Activated B cell treated with CpG ODN at 0.5 μM for 24 hours (primary cell): ENCODE results near the gene EP400. TPM values are rescaled to one million over a fixed set of nuclear protein-coding genes. Genes with fewer than 3 reads are reported as not detected.

ENCODE experiments used
- ATAC-seq: fragments of 200-7000 bp; cut with Tn5 transposase; one replicate; pipeline ENCODE4 v1.10.0; 2021; ENCODE audit warnings: low read depth, mild to moderate bottlenecking, moderate library complexity
- CTCF ChIA-PET: fragments of 350-600 bp; sonication (Branson Sonifier 250); formaldehyde crosslinking; loops from one replicate; lab custom pipeline; 2021; ENCODE audit warnings: antibody characterized with exemption; lab: Charles Lee
- POLR2A ChIA-PET: fragments of 350-600 bp; sonication (Branson Sonifier 250); formaldehyde crosslinking; loops from one replicate; lab custom pipeline; 2021; ENCODE audit warnings: antibody characterized with exemption; lab: Charles Lee
- DNase-seq: peaks from one replicate; pipeline ENCODE4 v3.0.0; 2022
- H3K27ac Mint-ChIP-seq: one replicate; pipeline ENCODE4 v1.8.0; 2020; ENCODE audit warnings: mixed read lengths
- H3K27me3 Mint-ChIP-seq: one replicate; pipeline ENCODE4 v1.8.0; 2021; ENCODE audit warnings: mixed read lengths
- H3K36me3 Mint-ChIP-seq: one replicate; pipeline ENCODE4 v1.8.0; 2021; ENCODE audit warnings: low read depth, mixed read lengths
- H3K4me1 Mint-ChIP-seq: one replicate; pipeline ENCODE4 v1.8.0; 2021; ENCODE audit warnings: mixed read lengths
- H3K4me3 Mint-ChIP-seq: one replicate; pipeline ENCODE4 v1.8.0; 2020; ENCODE audit warnings: mild to moderate bottlenecking, mixed read lengths
- H3K9me3 Mint-ChIP-seq: one replicate; pipeline ENCODE4 v1.8.0; 2020; ENCODE audit warnings: mixed read lengths
- intact Hi-C: fragments of 100-400 bp; cut with micrococcal nuclease; formaldehyde crosslinking; loops from one replicate; pipeline ENCODE4 v1.15.1; 2024
- total RNA-seq: library from RNA; stranded (reverse); gene quantifications from 2 replicates; pipeline ENCODE4 v1.2.3, GENCODE V29; 2022
- TF ChIP-seq, protein P1 (sequence below): fragments of 200-600 bp; IDR thresholded peaks from one replicate; pipeline ENCODE4 v1.8.0; 2022; ENCODE audit warnings: antibody characterized with exemption, mild to moderate bottlenecking

EP400 gene
- total RNA-seq, 1 donor from 2014 or later: 65.6 TPM

DNA sequence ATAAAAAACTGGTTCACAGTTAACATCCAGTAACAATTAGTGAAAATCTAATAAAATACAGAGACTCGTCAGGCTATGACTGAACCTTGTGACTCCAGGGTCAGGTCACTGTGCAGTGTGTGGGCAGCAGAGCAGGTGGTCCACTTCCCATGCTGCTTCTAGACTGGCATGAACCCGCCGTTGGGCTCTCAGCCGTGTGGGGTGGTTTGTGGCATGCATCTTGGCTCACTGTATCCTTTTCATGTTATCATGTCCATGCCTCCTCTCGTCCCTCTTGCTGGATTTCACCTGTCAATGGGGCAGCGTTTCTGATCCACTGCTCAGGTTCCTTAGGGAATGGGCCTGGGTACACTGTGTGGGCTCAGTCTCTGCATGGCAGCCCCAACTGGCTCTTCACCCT is 57.3 kb downstream of the EP400 start:
- TF ChIP-seq, protein P1, sequence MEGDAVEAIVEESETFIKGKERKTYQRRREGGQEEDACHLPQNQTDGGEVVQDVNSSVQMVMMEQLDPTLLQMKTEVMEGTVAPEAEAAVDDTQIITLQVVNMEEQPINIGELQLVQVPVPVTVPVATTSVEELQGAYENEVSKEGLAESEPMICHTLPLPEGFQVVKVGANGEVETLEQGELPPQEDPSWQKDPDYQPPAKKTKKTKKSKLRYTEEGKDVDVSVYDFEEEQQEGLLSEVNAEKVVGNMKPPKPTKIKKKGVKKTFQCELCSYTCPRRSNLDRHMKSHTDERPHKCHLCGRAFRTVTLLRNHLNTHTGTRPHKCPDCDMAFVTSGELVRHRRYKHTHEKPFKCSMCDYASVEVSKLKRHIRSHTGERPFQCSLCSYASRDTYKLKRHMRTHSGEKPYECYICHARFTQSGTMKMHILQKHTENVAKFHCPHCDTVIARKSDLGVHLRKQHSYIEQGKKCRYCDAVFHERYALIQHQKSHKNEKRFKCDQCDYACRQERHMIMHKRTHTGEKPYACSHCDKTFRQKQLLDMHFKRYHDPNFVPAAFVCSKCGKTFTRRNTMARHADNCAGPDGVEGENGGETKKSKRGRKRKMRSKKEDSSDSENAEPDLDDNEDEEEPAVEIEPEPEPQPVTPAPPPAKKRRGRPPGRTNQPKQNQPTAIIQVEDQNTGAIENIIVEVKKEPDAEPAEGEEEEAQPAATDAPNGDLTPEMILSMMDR: no peak
- DNase-seq (no peak), ATAC-seq (no peak)
- Mint-ChIP-seq H3K9me3 (no peaks in the 10 kb centered on the region), H3K36me3 (peaks cover 76% of the 10 kb centered on the region), H3K27me3 (no peaks in the 10 kb centered on the region), H3K4me1 (no peaks in the 10 kb centered on the region), H3K4me3 (no peak overlapping the region), H3K27ac (no peak overlapping the region)
- ChIA-PET POLR2A (no interaction called here), CTCF (no interaction called here)
- intact Hi-C loops: no loop called here

DNA sequence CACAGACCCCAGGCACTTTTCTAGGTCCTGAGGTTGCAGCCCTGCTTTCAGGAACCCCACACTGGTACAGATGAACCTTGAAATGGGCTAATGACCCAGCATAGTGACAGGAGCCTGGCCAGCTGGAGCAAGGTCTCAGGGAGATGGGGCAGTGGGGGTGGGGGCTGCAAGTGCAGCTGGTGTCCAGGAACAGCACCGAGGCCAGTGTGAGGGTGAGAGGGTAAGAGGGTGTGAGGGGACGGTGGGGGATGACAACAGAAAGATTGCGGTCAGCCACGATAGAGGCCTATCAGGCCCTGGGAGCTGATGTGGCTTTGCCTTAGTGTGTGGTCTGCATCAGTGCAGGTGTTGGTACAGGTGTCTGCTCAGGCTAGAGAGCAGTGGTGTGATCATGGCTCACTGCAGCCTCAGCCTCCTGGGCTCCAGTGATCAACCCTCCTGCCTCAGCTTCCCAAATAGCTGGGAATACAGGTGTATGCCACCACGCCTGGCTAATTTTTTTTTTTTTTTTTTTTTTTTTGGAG is 59.7 kb downstream of the EP400 start:
- Mint-ChIP-seq H3K4me3 (no peak overlapping the region), H3K9me3 (no peaks in the 10 kb centered on the region), H3K27me3 (no peaks in the 10 kb centered on the region), H3K4me1 (no peaks in the 10 kb centered on the region), H3K27ac (no peak overlapping the region), H3K36me3 (peaks cover 86% of the 10 kb centered on the region)
- intact Hi-C loops: no loop called here
- TF ChIP-seq, protein P1: no peak
- CTCF ChIA-PET: no interaction called here
- POLR2A ChIA-PET: no interaction called here
- ATAC-seq: no peak
- no peak for DNase-seq

DNA sequence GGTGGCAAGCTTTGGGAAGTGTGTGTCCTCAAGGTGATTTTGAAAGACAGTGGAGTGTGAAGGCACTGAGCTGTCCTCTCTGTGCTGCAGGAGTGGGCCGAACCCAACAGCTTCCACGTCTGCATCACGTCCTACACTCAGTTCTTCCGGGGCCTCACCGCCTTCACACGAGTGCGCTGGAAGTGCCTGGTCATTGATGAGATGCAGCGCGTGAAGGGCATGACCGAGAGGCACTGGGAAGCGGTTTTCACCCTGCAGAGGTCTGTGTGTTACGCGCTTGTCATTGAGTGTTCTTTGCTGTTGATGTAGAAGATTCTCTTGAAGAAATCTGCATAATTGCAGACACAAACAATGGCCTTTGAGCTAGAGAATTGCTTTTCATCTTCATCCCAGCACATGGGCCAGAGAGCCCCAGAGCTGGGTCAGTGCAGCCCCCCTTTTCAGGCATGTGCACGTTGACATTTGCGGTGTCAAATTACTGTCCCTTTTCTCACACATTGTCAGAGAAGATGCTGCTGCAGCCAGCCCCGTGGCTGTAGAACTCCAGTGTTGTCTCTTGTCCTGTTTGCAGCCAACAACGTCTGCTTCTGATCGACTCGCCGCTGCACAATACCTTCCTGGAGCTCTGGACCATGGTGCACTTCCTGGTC is 63.3 kb downstream of the EP400 start:
- POLR2A ChIA-PET: no interaction called here
- intact Hi-C loops: no loop called here
- CTCF ChIA-PET: no interaction called here
- no peaks in the 10 kb centered on the region for H3K4me1 Mint-ChIP-seq
- H3K4me3 Mint-ChIP-seq: no peak overlapping the region
- DNase-seq (no peak), ATAC-seq (no peak)
- H3K27ac Mint-ChIP-seq: no peak overlapping the region
- TF ChIP-seq, protein P1: no peak
- no peaks in the 10 kb centered on the region for H3K27me3 Mint-ChIP-seq
- no peaks in the 10 kb centered on the region for H3K9me3 Mint-ChIP-seq
- peaks cover 90% of the 10 kb centered on the region for H3K36me3 Mint-ChIP-seq

DNA sequence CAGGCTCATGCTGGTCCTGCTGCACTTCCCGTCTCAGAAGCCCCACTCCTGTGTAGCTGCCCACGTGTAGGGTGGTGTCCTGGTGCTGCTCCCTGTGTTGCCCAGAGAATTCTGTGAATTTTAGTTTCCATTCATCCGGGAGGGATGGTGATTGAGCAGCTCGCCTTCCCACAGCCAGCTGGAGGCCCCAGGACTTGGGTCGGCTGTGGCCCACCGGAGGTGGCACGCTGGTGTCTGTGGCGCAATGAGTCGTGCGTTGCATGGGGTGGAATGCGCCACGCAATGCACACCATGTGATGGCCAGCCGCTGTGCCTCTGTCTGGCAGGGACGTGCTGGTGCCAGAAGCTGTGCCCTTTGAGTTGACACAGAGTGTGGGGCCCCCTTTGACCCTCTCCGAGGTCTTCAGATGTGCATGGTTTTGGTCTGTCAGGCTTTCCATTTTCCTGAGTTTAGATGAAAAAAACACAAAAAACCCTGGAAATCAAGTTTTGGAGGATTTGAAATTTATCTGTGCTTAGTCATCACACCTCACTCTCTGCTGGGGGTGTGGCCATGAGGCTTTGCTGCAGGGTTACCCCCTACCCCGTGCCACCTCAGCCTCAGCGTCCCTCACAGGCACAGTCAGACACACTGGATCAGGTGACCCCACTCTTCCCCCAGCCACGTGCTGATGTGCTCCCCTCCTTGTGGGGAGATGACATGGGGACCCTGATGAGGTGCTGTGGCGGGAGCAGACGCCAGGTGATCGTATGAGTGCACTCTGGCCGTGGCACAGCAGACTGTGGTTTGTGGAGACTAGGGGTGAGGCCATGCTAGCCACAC is 64.6 kb downstream of the EP400 start:
- ChIA-PET CTCF (no interaction called here), POLR2A (no interaction called here)
- H3K36me3 Mint-ChIP-seq: peaks cover 92% of the 10 kb centered on the region
- no peaks in the 10 kb centered on the region for H3K4me1 Mint-ChIP-seq
- no peaks in the 10 kb centered on the region for H3K27me3 Mint-ChIP-seq
- H3K27ac Mint-ChIP-seq: no peak overlapping the region
- ATAC-seq: no peak
- no peak overlapping the region for H3K4me3 Mint-ChIP-seq
- intact Hi-C loops: no loop called here
- TF ChIP-seq, protein P1: no peak
- no peak for DNase-seq
- no peaks in the 10 kb centered on the region for H3K9me3 Mint-ChIP-seq

DNA sequence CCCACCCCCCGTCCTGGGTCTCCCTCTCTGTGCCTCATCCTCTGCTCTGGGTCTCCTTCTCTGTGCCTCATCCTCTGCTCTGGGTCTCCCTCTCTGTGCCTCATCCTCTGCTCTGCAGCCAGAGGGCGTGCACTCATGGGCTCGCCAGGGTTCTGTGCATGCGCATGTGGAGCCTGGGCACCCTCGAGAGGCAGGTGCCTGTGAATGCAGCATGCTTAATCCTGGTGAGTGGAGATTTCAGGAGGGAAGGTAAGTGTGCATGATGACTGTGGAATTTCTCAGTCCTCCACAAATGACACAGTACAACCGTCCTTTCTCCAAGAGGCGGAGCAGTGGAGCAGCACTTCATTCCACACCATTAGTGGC is 65.2 kb downstream of the EP400 start:
- Mint-ChIP-seq H3K4me1 (no peaks in the 10 kb centered on the region), H3K27me3 (no peaks in the 10 kb centered on the region), H3K36me3 (peaks cover 97% of the 10 kb centered on the region), H3K9me3 (no peaks in the 10 kb centered on the region), H3K27ac (no peak overlapping the region), H3K4me3 (no peak overlapping the region)
- POLR2A ChIA-PET: no interaction called here
- CTCF ChIA-PET: no interaction called here
- intact Hi-C loops: no loop called here
- ATAC-seq: no peak
- TF ChIP-seq, protein P1: no peak
- DNase-seq: no peak
